Ishikawa (cell line): Measurements from ENCODE around the gene CXCL17.

Experiments
- CREB1 ChIP-seq: IDR thresholded peaks from 2 replicates; pipeline ENCODE4 v1.6.1; 2012; ENCODE audit warnings: low read depth
- EGR1 ChIP-seq: IDR thresholded peaks from 2 replicates; pipeline ENCODE4 v1.6.1; 2012
- EP300 ChIP-seq: IDR thresholded peaks from 2 replicates; pipeline ENCODE4 v1.6.1; 2012; ENCODE audit warnings: borderline replicate concordance
- RAD21 ChIP-seq: IDR thresholded peaks from 2 replicates; pipeline ENCODE4 v1.6.1; 2012; ENCODE audit warnings: low read depth
- TAF1 ChIP-seq: IDR thresholded peaks from 2 replicates; pipeline ENCODE4 v1.6.1; 2012; ENCODE audit warnings: low read depth, mild to moderate bottlenecking
- TCF12 ChIP-seq: IDR thresholded peaks from 2 replicates; pipeline ENCODE4 v1.6.1; 2012; ENCODE audit warnings: low read depth
- TF ChIP-seq, protein P1 (sequence below): IDR thresholded peaks from 2 replicates; pipeline ENCODE4 v1.6.1; 2012
- TF ChIP-seq, protein P2 (sequence below): IDR thresholded peaks from 2 replicates; pipeline ENCODE4 v1.6.1; 2012; ENCODE audit warnings: low read depth, mild to moderate bottlenecking

DNA sequence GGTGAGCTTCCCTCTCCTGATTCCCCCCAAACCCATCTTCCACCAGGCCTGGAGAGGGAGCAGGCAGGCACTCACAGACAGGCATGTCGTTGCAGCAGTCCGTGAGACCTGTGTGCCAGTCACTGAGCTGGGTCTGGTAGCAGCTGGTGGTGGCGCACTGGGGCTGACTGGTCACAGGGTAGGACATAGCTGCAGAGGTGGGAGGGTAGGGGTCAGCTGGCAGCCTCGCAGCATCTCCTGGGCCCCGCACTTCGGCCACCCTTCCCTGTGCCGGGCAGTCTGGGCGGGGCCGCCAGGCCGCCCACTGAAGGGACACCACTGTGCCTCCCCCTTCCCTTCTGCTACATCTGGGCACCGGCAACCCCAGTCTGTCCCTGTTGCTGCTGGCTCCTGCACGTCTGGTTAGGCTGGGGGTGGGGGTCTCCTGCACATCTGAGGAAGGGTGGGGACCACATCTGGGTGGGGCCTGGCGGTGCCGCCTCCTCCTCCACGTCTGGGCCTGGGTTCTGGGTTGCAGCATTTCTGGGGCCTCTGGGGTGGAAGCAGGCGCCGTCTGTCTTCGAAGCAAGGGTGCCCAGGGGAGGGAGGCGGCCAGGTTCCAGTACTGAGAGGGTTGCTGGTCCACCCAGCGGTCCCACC lies 53.8 kb downstream of the CXCL17 start:
- no peak for TF ChIP-seq EGR1
- no peak for TF ChIP-seq TCF12
- no peak for TF ChIP-seq TAF1
- TF ChIP-seq CREB1: no peak
- TF ChIP-seq, protein P1, sequence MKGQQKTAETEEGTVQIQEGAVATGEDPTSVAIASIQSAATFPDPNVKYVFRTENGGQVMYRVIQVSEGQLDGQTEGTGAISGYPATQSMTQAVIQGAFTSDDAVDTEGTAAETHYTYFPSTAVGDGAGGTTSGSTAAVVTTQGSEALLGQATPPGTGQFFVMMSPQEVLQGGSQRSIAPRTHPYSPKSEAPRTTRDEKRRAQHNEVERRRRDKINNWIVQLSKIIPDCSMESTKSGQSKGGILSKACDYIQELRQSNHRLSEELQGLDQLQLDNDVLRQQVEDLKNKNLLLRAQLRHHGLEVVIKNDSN: no peak
- TF ChIP-seq, protein P2, sequence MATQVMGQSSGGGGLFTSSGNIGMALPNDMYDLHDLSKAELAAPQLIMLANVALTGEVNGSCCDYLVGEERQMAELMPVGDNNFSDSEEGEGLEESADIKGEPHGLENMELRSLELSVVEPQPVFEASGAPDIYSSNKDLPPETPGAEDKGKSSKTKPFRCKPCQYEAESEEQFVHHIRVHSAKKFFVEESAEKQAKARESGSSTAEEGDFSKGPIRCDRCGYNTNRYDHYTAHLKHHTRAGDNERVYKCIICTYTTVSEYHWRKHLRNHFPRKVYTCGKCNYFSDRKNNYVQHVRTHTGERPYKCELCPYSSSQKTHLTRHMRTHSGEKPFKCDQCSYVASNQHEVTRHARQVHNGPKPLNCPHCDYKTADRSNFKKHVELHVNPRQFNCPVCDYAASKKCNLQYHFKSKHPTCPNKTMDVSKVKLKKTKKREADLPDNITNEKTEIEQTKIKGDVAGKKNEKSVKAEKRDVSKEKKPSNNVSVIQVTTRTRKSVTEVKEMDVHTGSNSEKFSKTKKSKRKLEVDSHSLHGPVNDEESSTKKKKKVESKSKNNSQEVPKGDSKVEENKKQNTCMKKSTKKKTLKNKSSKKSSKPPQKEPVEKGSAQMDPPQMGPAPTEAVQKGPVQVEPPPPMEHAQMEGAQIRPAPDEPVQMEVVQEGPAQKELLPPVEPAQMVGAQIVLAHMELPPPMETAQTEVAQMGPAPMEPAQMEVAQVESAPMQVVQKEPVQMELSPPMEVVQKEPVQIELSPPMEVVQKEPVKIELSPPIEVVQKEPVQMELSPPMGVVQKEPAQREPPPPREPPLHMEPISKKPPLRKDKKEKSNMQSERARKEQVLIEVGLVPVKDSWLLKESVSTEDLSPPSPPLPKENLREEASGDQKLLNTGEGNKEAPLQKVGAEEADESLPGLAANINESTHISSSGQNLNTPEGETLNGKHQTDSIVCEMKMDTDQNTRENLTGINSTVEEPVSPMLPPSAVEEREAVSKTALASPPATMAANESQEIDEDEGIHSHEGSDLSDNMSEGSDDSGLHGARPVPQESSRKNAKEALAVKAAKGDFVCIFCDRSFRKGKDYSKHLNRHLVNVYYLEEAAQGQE: no peak
- TF ChIP-seq RAD21: no peak
- no peak for TF ChIP-seq EP300
